Measurements from ENCODE around the gene IL10RB.

DNA sequence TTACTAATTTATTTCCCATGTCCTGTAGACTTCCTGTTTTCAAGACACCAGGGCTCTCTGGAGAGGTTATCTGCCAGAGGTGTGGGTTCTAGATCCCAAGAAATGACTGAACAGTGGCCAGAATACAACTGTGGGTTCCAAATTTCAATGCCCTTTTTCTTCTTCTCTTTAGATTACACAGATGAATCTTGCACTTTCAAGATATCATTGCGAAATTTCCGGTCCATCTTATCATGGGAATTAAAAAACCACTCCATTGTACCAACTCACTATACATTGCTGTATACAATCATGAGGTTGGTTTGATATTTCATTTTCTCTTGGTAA, 21.4 kb upstream of the IL10RB start:
- TF ChIP-seq, protein P1, sequence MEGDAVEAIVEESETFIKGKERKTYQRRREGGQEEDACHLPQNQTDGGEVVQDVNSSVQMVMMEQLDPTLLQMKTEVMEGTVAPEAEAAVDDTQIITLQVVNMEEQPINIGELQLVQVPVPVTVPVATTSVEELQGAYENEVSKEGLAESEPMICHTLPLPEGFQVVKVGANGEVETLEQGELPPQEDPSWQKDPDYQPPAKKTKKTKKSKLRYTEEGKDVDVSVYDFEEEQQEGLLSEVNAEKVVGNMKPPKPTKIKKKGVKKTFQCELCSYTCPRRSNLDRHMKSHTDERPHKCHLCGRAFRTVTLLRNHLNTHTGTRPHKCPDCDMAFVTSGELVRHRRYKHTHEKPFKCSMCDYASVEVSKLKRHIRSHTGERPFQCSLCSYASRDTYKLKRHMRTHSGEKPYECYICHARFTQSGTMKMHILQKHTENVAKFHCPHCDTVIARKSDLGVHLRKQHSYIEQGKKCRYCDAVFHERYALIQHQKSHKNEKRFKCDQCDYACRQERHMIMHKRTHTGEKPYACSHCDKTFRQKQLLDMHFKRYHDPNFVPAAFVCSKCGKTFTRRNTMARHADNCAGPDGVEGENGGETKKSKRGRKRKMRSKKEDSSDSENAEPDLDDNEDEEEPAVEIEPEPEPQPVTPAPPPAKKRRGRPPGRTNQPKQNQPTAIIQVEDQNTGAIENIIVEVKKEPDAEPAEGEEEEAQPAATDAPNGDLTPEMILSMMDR (IDR thresholded peaks at IDR 0.05) = no peak
- no peak for TF ChIP-seq POLR2A (IDR thresholded peaks at IDR 0.05)

Data from breast epithelium (tissue), 3 donors.